Activated CD4-positive, alpha-beta T cell treated with anti-CD3 and anti-CD28 coated beads, Interleukin-2, amount 10 ng/mL, durations not matched to agents 7 days and 5 days (primary cell): Measurements from ENCODE around the gene TNRC6C. TPM values are rescaled to one million over a fixed set of nuclear protein-coding genes. Genes with fewer than 3 reads are reported as not detected.

Experiments
- CTCF ChIA-PET: fragments of 350-600 bp; sonication (Branson Sonifier 250); formaldehyde crosslinking; loops from one replicate; lab custom pipeline; 2021; ENCODE audit warnings: antibody characterized with exemption; lab: Charles Lee
- POLR2A ChIA-PET: fragments of 350-600 bp; sonication (Branson Sonifier 250); formaldehyde crosslinking; loops from one replicate; lab custom pipeline; 2021; ENCODE audit warnings: antibody characterized with exemption; lab: Charles Lee
- DNase-seq: peaks from one replicate; pipeline ENCODE4 v3.0.0-alpha.2; 2020
- H3K27ac Mint-ChIP-seq: one replicate; pipeline ENCODE4 v1.8.0; 2021; ENCODE audit warnings: mild to moderate bottlenecking, moderate library complexity, mixed read lengths
- H3K27me3 Mint-ChIP-seq: one replicate; pipeline ENCODE4 v1.8.0; 2021; ENCODE audit warnings: mixed read lengths
- H3K36me3 Mint-ChIP-seq: one replicate; pipeline ENCODE4 v1.8.0; 2021; ENCODE audit warnings: low read depth, mixed read lengths
- H3K4me1 Mint-ChIP-seq: one replicate; pipeline ENCODE4 v1.8.0; 2021; ENCODE audit warnings: mixed read lengths
- H3K4me3 Mint-ChIP-seq: one replicate; pipeline ENCODE4 v1.8.0; 2021; ENCODE audit warnings: mild to moderate bottlenecking, moderate library complexity, mixed read lengths
- H3K9me3 Mint-ChIP-seq: one replicate; pipeline ENCODE4 v1.8.0; 2021; ENCODE audit warnings: mixed read lengths
- total RNA-seq, 2 experiments: library from RNA; stranded (reverse); gene quantifications; one replicate each; pipeline ENCODE4 v1.2.3, GENCODE V29; 2021

TNRC6C gene
- total RNA-seq, 2 experiments from 2014 or later, result 40.2 to 41.8 TPM

GRCh38 chr17:78125138-78125913 lies 166.8 kb downstream of the TNRC6C start:
- Mint-ChIP-seq H3K27ac (peak overlapping the region; percentile 46), H3K4me1 (peaks cover 70% of the 10 kb centered on the region), H3K4me3 (peak overlapping the region; percentile 88), H3K27me3 (no peaks in the 10 kb centered on the region), H3K36me3 (peaks cover 57% of the 10 kb centered on the region), H3K9me3 (no peaks in the 10 kb centered on the region)
- POLR2A ChIA-PET, result interaction anchor here (0.5 to 1.0 kb wide), 4 partner anchors 10 to 133 kb away, joined by 3 to 4 read pairs (median 4); no protein-coding TSS in a partner anchor
- peak; percentile 52 for DNase-seq
- CTCF ChIA-PET, result interaction anchor here (0.6 to 10.2 kb wide), 6 partner anchors 11 to 1314 kb away, joined by 3 to 118 read pairs (median 4); no protein-coding TSS in a partner anchor

DNA sequence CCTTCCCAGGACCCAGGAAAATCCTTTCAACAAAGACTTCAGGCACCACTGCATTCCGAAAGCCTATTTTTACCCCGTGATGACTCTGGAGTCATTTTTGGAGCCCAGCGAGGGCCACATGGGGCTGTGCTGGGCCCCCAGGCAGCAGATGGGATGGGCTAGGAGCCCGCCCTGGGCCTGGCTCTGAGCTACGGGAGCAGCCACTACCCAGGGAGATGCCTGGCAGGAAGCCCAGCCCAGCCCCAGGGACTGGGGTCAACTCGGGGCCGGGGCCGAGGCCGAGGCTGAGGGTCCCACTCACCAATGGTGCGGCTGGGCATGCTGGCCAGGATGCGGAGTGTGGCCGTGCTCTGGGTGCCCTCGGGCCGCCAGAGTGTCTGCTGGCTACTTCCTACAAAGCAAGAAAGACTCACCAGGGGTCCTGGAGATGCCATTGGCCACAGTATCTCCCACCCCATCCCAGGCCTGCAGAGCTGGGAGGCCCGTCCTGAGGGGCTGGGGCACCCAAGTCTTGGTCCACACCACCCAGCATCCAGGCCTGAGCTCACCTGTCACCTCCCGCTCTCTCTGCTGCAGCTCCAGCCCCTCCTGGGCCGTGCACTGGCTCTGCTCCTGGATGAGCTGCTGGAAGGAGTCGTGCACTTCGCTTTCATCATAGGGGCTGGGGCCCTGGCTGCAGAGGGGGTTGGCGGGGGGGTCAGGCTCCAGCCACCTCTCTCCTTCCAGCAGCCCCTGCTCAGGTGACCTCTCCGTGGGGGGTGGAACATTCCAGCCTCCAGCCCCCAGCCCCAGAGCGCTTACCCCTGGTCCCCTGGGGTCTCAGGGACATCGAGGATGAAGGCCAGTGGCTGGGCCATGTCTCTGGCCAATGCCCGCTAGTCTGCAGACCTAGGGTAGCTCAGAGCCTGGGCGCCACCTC lies 167.7 kb downstream of the TNRC6C start:
- DNase-seq, result no peak
- CTCF ChIA-PET, result interaction anchor here (2.0 to 10.2 kb wide), 2 partner anchors 10 to 12 kb away, joined by 7 to 118 read pairs; no protein-coding TSS in a partner anchor
- POLR2A ChIA-PET, result no interaction called here
- H3K9me3 Mint-ChIP-seq, result no peaks in the 10 kb centered on the region
- H3K36me3 Mint-ChIP-seq, result peaks cover 56% of the 10 kb centered on the region
- H3K27me3 Mint-ChIP-seq, result no peaks in the 10 kb centered on the region
- H3K4me3 Mint-ChIP-seq, result peak overlapping the region; percentile 88
- peaks cover 62% of the 10 kb centered on the region for H3K4me1 Mint-ChIP-seq
- peak overlapping the region; percentile 86 for H3K27ac Mint-ChIP-seq

GRCh38 chr17:78126895-78127238 lies 168.4 kb downstream of the TNRC6C start:
- Mint-ChIP-seq H3K27ac (peak overlapping the region; percentile 86), H3K27me3 (no peaks in the 10 kb centered on the region), H3K9me3 (no peaks in the 10 kb centered on the region), H3K36me3 (peaks cover 50% of the 10 kb centered on the region), H3K4me3 (peak overlapping the region; percentile 88), H3K4me1 (peaks cover 55% of the 10 kb centered on the region)
- CTCF ChIA-PET, result interaction anchor here (1.3 to 10.2 kb wide), 5 partner anchors 10 to 57 kb away, joined by 4 to 118 read pairs (median 6); no protein-coding TSS in a partner anchor
- POLR2A ChIA-PET, result interaction anchor here (0.9 kb wide), 1 partner anchor 11 kb away, joined by 4 read pairs; no protein-coding TSS in a partner anchor
- DNase-seq, result no peak

DNA sequence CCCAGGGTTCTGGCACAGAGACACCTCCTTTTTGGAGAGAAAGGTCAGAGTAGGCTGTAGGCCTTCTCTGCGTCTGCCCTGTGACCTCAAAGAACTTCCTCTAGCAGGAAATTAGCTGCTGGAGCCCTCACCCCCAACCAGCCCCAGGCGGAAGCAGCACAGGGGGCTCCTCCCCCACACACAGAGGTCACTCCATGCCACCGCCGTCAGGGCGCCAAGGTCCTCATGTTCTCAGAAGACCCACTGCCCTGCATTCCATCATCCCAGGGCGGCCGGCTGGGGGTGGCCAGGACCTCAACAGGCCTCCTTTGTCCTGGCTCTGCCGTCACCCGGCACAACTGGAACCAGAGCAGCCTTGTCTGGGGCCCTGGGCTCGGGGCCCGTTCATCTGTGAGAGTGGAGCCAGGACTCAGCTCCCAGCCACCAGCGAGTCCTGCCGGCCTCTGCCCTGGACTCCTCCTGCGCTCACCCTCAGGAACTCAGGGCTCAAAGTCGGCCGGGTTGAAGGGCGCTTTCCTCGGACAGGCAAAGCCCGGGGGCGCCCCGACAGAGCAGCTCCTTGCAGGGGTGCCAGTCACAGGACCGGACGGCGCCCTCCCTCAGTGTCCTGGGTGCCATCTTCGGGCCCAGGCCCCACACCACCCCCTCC lies 168.9 kb downstream of the TNRC6C start:
- H3K27me3 Mint-ChIP-seq, result no peaks in the 10 kb centered on the region
- peaks cover 47% of the 10 kb centered on the region for H3K36me3 Mint-ChIP-seq
- DNase-seq, result peak; percentile 76
- CTCF ChIA-PET, result interaction anchor here (1.0 to 15.8 kb wide), 7 partner anchors 9 to 59 kb away, joined by 3 to 118 read pairs (median 4); partner anchors contain the start of gene TK1
- H3K4me3 Mint-ChIP-seq, result peak overlapping the region; percentile 88
- peak overlapping the region; percentile 86 for H3K27ac Mint-ChIP-seq
- H3K9me3 Mint-ChIP-seq, result no peaks in the 10 kb centered on the region
- H3K4me1 Mint-ChIP-seq, result peaks cover 50% of the 10 kb centered on the region
- POLR2A ChIA-PET, result interaction anchor here (0.9 kb wide), 1 partner anchor 11 kb away, joined by 4 read pairs; no protein-coding TSS in a partner anchor

DNA sequence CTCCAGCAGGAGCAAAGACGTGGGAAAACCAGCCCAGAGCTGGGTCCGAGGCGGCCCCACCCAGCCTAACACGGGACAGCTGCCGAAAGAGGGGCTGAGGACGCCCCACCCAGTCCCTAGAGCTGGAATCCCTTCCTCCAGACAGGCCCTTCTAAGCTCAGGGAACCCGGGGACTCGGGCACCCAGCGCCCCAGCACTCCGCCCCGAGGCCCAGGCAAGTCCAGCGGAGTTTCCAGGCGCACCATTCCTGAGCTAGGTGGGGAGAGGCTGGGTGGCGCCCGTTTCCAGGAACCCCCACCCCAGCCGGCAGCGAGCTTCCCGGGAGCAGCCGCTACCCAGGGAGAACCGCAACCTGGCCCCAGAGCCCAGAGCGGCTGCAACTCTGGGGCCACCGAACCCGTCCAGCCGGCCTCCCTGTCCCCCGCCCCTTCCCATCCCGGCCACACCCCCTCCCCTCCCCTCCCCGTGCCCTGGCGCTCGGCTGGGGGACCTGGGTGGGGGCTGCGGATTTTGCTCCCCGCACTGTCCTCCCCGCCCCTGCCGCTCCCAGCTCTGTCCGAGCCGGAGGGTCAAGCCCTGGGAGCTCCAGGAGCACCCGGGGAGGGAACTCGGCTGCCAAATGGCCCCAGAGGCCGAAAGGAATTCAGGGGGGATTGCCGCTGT lies 169.5 kb downstream of the TNRC6C start:
- Mint-ChIP-seq H3K4me1 (peaks cover 44% of the 10 kb centered on the region), H3K9me3 (no peaks in the 10 kb centered on the region), H3K36me3 (peaks cover 46% of the 10 kb centered on the region), H3K27me3 (no peaks in the 10 kb centered on the region), H3K27ac (peak overlapping the region; percentile 86), H3K4me3 (peak overlapping the region; percentile 88)
- ChIA-PET CTCF (interaction anchor here (0.6 to 15.8 kb wide), 9 partner anchors 9 to 59 kb away, joined by 3 to 118 read pairs (median 4); partner anchors contain the start of gene TK1), POLR2A (interaction anchor here (0.9 kb wide), 1 partner anchor 10 kb away, joined by 4 read pairs; no protein-coding TSS in a partner anchor)
- no peak for DNase-seq

DNA sequence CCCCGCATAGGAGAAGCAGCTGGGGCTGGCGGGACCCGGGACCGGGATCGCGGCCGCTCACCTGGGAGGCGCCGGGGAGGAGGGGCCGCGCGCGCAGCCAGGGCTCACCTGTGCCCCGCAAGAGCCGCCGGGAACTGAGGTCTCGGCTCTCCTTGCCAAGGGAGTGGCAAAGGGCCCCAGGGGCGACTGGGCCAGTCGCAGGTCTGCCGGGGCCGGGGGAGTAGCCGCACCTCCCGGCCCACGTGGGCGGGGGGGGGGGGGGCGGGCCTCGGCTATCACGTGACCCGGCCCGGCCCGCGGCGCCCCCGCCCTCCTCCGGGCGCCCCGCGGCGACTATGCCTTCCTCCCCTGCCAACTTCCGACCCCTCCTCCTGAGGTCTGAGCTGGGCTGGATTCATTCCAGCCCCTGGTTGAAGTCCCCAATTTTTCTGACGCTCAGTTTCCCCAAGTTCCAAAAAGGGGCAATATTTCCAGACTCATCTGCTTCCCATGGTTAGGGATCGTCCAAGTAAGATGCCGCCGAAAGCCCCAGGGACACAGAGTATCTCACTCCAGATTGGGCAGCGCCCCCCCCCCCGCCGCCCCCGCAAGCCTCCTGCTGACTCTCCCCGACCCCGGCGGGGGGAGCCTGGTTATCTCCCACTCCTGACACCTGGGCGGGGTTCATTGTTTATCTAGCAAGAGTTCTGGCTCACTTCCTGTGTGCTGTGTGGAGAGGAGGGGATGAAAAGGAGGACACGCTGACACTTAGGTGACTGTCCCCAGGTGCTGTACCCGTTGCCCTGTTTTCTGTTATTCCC lies 170.2 kb downstream of the TNRC6C start, which contains the start of gene TMC6:
Gene TMC6 (minus strand): TSS at position 205 of the 800 bp plus-strand sequence. CDS start 1,923 bp downstream, outside the sequence.
- peaks cover 46% of the 10 kb centered on the region for H3K36me3 Mint-ChIP-seq
- H3K27me3 Mint-ChIP-seq, result no peaks in the 10 kb centered on the region
- DNase-seq, result peak; percentile 82
- ChIA-PET CTCF (interaction anchor here (1.2 to 15.8 kb wide), 5 partner anchors 8 to 58 kb away, joined by 3 to 118 read pairs (median 6); partner anchors contain the start of gene TK1), POLR2A (no interaction called here)
- H3K4me3 Mint-ChIP-seq, result peak within 1 kb of the TSS; percentile 88
- H3K9me3 Mint-ChIP-seq, result no peaks in the 10 kb centered on the region
- H3K27ac Mint-ChIP-seq, result peak within 1 kb of the TSS; percentile 99
- peaks cover 43% of the 10 kb centered on the region for H3K4me1 Mint-ChIP-seq

GRCh38 chr17:78129351-78130089 lies 171.0 kb downstream of the TNRC6C start:
- Mint-ChIP-seq H3K36me3 (peaks cover 46% of the 10 kb centered on the region), H3K9me3 (no peaks in the 10 kb centered on the region), H3K27me3 (no peaks in the 10 kb centered on the region)

DNA sequence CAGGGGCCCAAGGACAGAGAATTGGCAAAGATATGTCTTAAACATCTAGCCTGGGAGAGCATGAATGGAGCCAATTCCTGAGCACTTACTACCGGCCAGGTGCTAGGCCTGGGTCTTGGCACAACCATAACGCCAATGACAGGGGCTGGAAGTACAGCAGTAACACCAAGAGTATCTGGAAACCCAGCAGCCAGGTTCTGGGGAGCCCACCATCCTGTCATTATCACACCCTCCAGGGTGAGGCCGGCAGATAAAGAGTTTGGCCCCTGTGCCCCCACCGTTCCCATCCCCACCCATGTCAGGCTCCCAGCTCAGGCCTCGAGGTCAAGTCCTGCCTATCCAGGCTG lies 171.6 kb downstream of the TNRC6C start:
- Mint-ChIP-seq H3K36me3 (peaks cover 51% of the 10 kb centered on the region), H3K9me3 (no peaks in the 10 kb centered on the region), H3K27me3 (no peaks in the 10 kb centered on the region), H3K4me1 (peaks cover 45% of the 10 kb centered on the region), H3K27ac (peak overlapping the region; percentile 99), H3K4me3 (peak overlapping the region; percentile 78)
- no peak for DNase-seq
- POLR2A ChIA-PET, result interaction anchor here (1.3 to 1.9 kb wide), 2 partner anchors 10 to 15 kb away, joined by 6 to 7 read pairs; no protein-coding TSS in a partner anchor
- CTCF ChIA-PET, result interaction anchor here (1.0 to 15.8 kb wide), 6 partner anchors 8 to 47 kb away, joined by 3 to 89 read pairs (median 6); no protein-coding TSS in a partner anchor

More at GRCh38 chr17:78129351-78130089, 171.0 kb downstream of the TNRC6C start:
- CTCF ChIA-PET, result interaction anchor here (0.6 to 15.8 kb wide), 4 partner anchors 11 to 47 kb away, joined by 4 to 89 read pairs (median 8); no protein-coding TSS in a partner anchor
- peaks cover 43% of the 10 kb centered on the region for H3K4me1 Mint-ChIP-seq
- peak overlapping the region; percentile 78 for H3K4me3 Mint-ChIP-seq
- DNase-seq, result peak; percentile 74
- POLR2A ChIA-PET, result interaction anchor here (1.3 to 1.9 kb wide), 2 partner anchors 10 to 15 kb away, joined by 6 to 7 read pairs; no protein-coding TSS in a partner anchor
- peak overlapping the region; percentile 99 for H3K27ac Mint-ChIP-seq

DNA sequence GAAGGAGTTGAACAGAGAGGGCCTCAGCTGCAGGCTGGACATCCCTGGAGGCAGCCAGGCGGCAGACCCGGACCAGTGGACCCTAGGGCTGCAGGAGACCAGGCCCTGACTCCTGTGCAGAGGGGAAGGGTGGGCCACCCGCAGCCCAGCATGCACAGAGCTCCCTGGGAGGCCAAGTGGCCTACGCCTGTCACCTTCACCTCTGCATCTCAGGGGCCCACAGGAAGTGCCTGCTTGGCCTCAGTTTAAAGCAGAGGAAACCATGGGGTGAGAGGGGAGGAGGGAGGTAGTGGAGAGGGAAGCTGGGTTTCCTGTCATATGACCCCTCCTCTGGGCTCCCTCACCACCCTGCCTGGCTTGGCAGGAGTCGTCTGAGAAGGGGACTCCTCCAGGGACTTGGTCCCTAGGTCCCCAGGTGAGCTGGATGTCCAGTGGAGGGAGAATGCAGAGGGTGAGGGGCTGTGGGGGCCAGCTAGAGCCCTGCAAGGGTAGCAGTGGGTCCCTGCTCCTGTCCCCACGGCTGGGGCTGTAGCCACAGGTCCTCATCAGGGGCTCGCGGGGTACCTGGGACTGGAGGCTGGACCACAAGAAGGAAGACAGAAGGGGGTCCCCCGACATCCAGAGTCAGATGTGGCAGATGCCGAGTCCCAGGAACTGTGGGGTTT lies 172.1 kb downstream of the TNRC6C start, which contains the start of gene TMC8:
Gene TMC8 (plus strand): TSS at position 335 of the 665 bp plus-strand sequence. CDS start 818 bp downstream, outside the sequence.
- ChIA-PET POLR2A (interaction anchor here (0.7 to 1.9 kb wide), 3 partner anchors 9 to 31 kb away, joined by 3 to 7 read pairs (median 6); no protein-coding TSS in a partner anchor), CTCF (interaction anchor here (0.7 to 15.8 kb wide), 7 partner anchors 8 to 46 kb away, joined by 3 to 89 read pairs (median 5); no protein-coding TSS in a partner anchor)
- Mint-ChIP-seq H3K27me3 (no peaks in the 10 kb centered on the region), H3K9me3 (no peaks in the 10 kb centered on the region), H3K36me3 (peaks cover 56% of the 10 kb centered on the region), H3K27ac (peak within 1 kb of the TSS; percentile 99), H3K4me1 (peaks cover 47% of the 10 kb centered on the region), H3K4me3 (peak within 1 kb of the TSS; percentile 78)
- peak; percentile 92 for DNase-seq
